Spinal cord (tissue), 10 donors: ENCODE measurements around the gene WTAP. TPM values are rescaled to one million over a fixed set of nuclear protein-coding genes. Genes with fewer than 3 reads are reported as not detected.

Experiments
- DNase-seq, 6 donors: peaks; one replicate each; pipeline versions ENCODE4 v3.0.0 to v3.0.0-alpha.2; 2013 to 2015; ENCODE audit warnings: low spot score in 6 of 6, low read depth in 4 of 6
- H3K27ac ChIP-seq: one replicate; pipeline ENCODE4 v1.5.1; 2013; ENCODE audit warnings: low read depth, low read length, control low read depth
- H3K27me3 ChIP-seq: one replicate; pipeline ENCODE4 v1.6.1; 2013; ENCODE audit warnings: low read length; ENCODE audit not compliant: control insufficient read depth, insufficient read depth
- H3K36me3 ChIP-seq: one replicate; pipeline ENCODE4 v1.6.1; 2013; ENCODE audit warnings: low read length; ENCODE audit not compliant: control insufficient read depth, insufficient read depth
- H3K4me1 ChIP-seq: one replicate; pipeline ENCODE4 v1.6.1; 2013; ENCODE audit warnings: low read length; ENCODE audit not compliant: control insufficient read depth, insufficient read depth
- H3K4me3 ChIP-seq: one replicate; pipeline ENCODE4 v1.5.1; 2013; ENCODE audit warnings: low read depth, low read length, control low read depth
- H3K9me3 ChIP-seq: one replicate; pipeline ENCODE4 v1.6.1; 2013; ENCODE audit warnings: low read length; ENCODE audit not compliant: control insufficient read depth, insufficient read depth
- whole genome bisulfite sequencing: methylation state at CpG from one replicate; pipeline ENCODE4 v1.1.5; 2013; ENCODE audit warnings: missing lambda C conversion rate; ENCODE audit not compliant: insufficient coverage; 5-methylcytosine and 5-hydroxymethylcytosine counted together
- polyA plus RNA-seq, 2 donors: library from polyadenylated mRNA; unstranded; fragments of 120-200 nt; gene quantifications; one replicate each; pipeline ENCODE4 v1.2.1, GENCODE V29; 2013; ENCODE audit not compliant: insufficient read length in 2 of 2
- total RNA-seq, 2 donors: library from RNA; depleted of rRNA in 1 of 2; stranded (reverse); fragments of 120-200 nt in 1 of 2; fragments of >200 nt in 1 of 2; gene quantifications; one replicate each; pipeline versions ENCODE4 v1.2.3 to v1.2.4, GENCODE V29; 2013 to 2014
- donor health status: healthy.

Gene WTAP
- total and polyA plus RNA-seq, 4 donors, result 81.9 to 98.1 (median 92.3) TPM

- no peaks in the 10 kb centered on the region for H3K4me1 ChIP-seq
- 80% methylated on average over 4 of the region's 15 CpGs for WGBS
- no peak overlapping the region for H3K4me3 ChIP-seq
- no peak overlapping the region for H3K27ac ChIP-seq
- DNase-seq, result peak in 1 of 6 donors; percentile 11
- no peaks in the 10 kb centered on the region for H3K27me3 ChIP-seq
- peaks cover 23% of the 10 kb centered on the region for H3K36me3 ChIP-seq
- no peaks in the 10 kb centered on the region for H3K9me3 ChIP-seq
Measured at GRCh38 chr6:159754959-159755914, 27.9 kb downstream of the WTAP start.

GRCh38 chr6:159756508-159756907, 29.2 kb downstream of the WTAP start:
- no peak for DNase-seq
- Histone ChIP-seq H3K36me3 (peaks cover 25% of the 10 kb centered on the region), H3K9me3 (no peaks in the 10 kb centered on the region), H3K4me3 (no peak overlapping the region), H3K27ac (no peak overlapping the region), H3K4me1 (peaks cover 5% of the 10 kb centered on the region), H3K27me3 (no peaks in the 10 kb centered on the region)
- 95% methylated on average over 3 of the region's 4 CpGs for WGBS

- H3K9me3 ChIP-seq, result no peaks in the 10 kb centered on the region
Measured at GRCh38 chr6:159758031-159759001, 31.0 kb downstream of the WTAP start.

GRCh38 chr6:159759645-159760044, 32.3 kb downstream of the WTAP start:
- Histone ChIP-seq H3K27me3 (no peaks in the 10 kb centered on the region), H3K4me3 (no peak overlapping the region), H3K27ac (no peak overlapping the region), H3K4me1 (peaks cover 29% of the 10 kb centered on the region), H3K36me3 (peaks cover 38% of the 10 kb centered on the region), H3K9me3 (no peaks in the 10 kb centered on the region)
- WGBS, result no CpG with 5 or more reads among the region's 2 CpGs
- peak in 1 of 6 donors; percentile 25 for DNase-seq

More at GRCh38 chr6:159758031-159759001, 31.0 kb downstream of the WTAP start:
- DNase-seq, result no peak
- H3K4me1 ChIP-seq, result peaks cover 17% of the 10 kb centered on the region
- peaks cover 30% of the 10 kb centered on the region for H3K36me3 ChIP-seq
- H3K4me3 ChIP-seq, result no peak overlapping the region
- no peak overlapping the region for H3K27ac ChIP-seq
- H3K27me3 ChIP-seq, result no peaks in the 10 kb centered on the region
- WGBS, result 94% methylated on average over 6 of the region's 7 CpGs

- no peak overlapping the region for H3K4me3 ChIP-seq
- H3K4me1 ChIP-seq, result peaks cover 32% of the 10 kb centered on the region
- H3K27ac ChIP-seq, result no peak overlapping the region
Measured at GRCh38 chr6:159760602-159761057, 33.3 kb downstream of the WTAP start.

DNA sequence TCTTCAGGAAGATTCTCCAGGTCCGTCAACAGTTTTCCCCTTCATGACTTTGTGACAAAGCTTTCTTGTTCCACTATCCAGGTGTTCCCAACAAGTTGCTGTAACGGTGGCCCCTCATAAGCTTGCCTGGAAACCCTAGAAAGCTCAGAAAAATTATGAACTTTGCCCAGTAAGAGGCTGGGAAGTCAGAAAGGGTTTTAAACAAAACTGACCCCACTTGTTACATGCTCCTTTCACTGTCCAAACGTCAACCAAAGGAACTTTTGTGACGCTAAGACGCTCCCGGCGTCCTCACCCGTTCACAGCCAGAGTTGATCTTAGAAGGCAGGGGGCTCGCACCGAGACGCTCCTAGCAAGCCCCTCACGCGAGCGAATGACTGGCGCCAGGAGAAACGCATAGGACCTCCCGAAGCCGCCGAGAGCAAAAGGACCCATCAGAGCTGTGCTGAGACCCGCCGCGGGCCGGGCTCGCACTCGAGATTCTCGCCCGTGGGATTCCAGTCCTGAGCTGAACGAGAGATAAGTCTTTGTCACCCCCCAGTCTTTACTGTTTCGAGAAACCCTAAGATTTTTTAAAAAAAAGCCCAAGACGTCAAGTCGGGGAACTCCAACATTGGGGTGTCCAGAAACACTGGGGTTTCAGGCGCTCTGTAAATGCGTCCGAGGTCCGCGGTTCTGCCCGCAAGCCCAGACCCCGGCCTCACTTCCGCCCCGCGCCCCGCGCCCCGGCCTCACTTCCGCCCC, 34.0 kb downstream of the WTAP start:
- H3K4me1 ChIP-seq, result peaks cover 32% of the 10 kb centered on the region
- no peaks in the 10 kb centered on the region for H3K27me3 ChIP-seq
- H3K36me3 ChIP-seq, result peaks cover 40% of the 10 kb centered on the region
- peak overlapping the region; percentile 51 for H3K4me3 ChIP-seq
- peak in 1 of 6 donors; percentile 41 for DNase-seq
- H3K9me3 ChIP-seq, result no peaks in the 10 kb centered on the region
- WGBS, result 7% methylated on average over 43 of the region's 45 CpGs
- H3K27ac ChIP-seq, result peak overlapping the region; percentile 100

More at GRCh38 chr6:159760602-159761057, 33.3 kb downstream of the WTAP start:
- Histone ChIP-seq H3K27me3 (no peaks in the 10 kb centered on the region), H3K9me3 (no peaks in the 10 kb centered on the region), H3K36me3 (peaks cover 39% of the 10 kb centered on the region)
- 59% methylated on average over 3 of the region's 3 CpGs for WGBS
- DNase-seq, result no peak

DNA sequence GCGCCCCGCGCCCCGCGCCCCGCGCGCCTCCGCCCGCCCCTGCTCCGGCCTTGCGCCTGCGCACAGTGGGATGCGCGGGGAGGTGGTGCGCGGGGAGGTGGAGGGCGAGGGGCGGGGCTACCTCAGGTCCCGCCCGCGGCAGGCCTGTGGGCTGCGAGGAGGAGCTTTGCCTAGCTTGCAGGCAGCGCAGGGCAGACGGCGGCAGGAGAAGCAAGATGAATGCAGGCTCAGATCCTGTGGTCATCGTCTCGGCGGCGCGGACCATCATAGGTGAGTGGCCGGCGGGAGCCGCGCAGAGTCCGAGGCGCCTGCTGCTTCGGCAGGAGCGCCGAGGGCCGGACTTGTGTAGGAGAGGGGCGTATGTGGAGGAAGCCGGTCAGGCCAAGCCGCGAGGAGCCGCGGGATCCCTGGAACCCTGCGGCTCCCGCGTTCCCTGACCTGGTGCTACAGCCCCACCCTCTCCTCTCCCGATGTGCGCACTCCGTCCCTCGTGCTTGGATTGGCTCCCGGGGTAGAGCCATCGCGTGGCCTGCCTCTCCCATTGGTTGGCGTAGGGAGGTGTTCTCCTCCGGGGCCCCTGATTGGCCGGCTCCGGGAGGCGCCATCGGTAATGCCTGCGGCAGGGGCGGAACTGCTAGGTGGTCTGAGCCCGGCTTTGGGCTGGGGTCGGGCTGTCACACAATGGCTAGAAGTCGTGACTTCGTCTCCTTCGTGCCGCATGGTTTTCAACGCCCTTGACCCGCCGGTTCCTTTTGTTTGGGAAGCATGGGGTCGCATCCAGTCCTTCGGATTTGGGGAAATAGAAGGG, 34.8 kb downstream of the WTAP start, which contains the start of gene ACAT2:
TSS of gene ACAT2 (plus strand) at position 173 of the 808 bp plus-strand sequence. CDS start at position 216, 43 bp downstream.
- Histone ChIP-seq H3K27me3 (no peaks in the 10 kb centered on the region), H3K36me3 (peaks cover 41% of the 10 kb centered on the region), H3K4me1 (peaks cover 32% of the 10 kb centered on the region), H3K4me3 (peak within 1 kb of the TSS; percentile 99), H3K27ac (peak within 1 kb of the TSS; percentile 100), H3K9me3 (no peaks in the 10 kb centered on the region)
- under 1% methylated on average over 67 of the region's 76 CpGs for WGBS
- DNase-seq, result peak; percentile 82 to 99 (median 94)

DNA sequence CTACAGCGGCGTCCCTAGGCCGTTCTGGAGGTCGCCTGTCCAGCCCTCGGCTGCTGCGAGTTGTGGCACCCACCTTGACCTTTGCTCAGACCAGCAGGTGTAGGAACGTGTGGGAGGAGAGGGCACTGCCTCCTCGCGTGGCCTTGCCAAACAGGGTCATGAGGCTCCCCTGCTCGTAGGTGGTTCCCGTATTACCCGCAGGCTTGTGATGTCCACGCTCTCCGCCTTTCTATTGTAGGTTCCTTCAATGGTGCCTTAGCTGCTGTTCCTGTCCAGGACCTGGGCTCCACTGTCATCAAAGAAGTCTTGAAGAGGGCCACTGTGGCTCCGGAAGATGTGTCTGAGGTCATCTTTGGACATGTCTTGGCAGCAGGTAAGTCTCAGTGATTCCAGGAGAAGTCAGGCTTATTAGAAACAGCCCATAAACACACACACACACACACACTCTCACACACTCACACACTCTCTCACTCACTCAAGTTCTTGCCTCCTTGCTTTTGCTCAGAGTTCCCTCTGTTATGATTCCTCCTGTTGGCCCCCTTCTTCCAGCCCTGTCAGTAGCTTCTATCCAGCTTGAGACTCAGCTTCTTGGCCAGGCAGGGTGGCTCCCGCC, 35.5 kb downstream of the WTAP start:
- Histone ChIP-seq H3K36me3 (peaks cover 37% of the 10 kb centered on the region), H3K4me1 (peaks cover 32% of the 10 kb centered on the region), H3K9me3 (no peaks in the 10 kb centered on the region), H3K27me3 (no peaks in the 10 kb centered on the region), H3K4me3 (peak overlapping the region; percentile 99), H3K27ac (peak overlapping the region; percentile 100)
- DNase-seq, result peak in 2 of 6 donors; percentile 2 to 34
- 13% methylated on average over 16 of the region's 16 CpGs for WGBS
